ENCODE data around the gene PHLDA2. TPM values are rescaled to one million over a fixed set of nuclear protein-coding genes. Genes with fewer than 3 reads are reported as not detected.

PHLDA2 gene
- total RNA-seq, 1 donor from 2014 or later = 96.1 TPM

- no peak for DNase-seq (ENCODE audit: extremely low spot score, unreplicated experiment)
- Mint-ChIP-seq H3K4me1 (ENCODE audit: unreplicated experiment) (no peaks in the 10 kb centered on the region), H3K9me3 (ENCODE audit: unreplicated experiment) (no peaks in the 10 kb centered on the region), H3K36me3 (ENCODE audit: unreplicated experiment) (peaks cover 56% of the 10 kb centered on the region), H3K27me3 (ENCODE audit: unreplicated experiment) (no peaks in the 10 kb centered on the region), H3K4me3 (ENCODE audit: unreplicated experiment) (no peak overlapping the region), H3K27ac (ENCODE audit: unreplicated experiment) (no peak overlapping the region)
- no peak for TF ChIP-seq CTCF (IDR thresholded peaks at IDR 0.05)
Observed at GRCh38 chr11:2974272-2974671, 45.1 kb upstream of the PHLDA2 start.

GRCh38 chr11:2968341-2968900 is 39.2 kb upstream of the PHLDA2 start:
- DNase-seq (ENCODE audit: extremely low spot score, unreplicated experiment) = no peak
- H3K9me3 Mint-ChIP-seq (ENCODE audit: unreplicated experiment) = no peaks in the 10 kb centered on the region
- H3K36me3 Mint-ChIP-seq (ENCODE audit: unreplicated experiment) = peaks cover 75% of the 10 kb centered on the region

GRCh38 chr11:2964782-2965181 is 35.6 kb upstream of the PHLDA2 start:
- Mint-ChIP-seq H3K4me1 (ENCODE audit: unreplicated experiment) (peaks cover 6% of the 10 kb centered on the region), H3K36me3 (ENCODE audit: unreplicated experiment) (peaks cover 81% of the 10 kb centered on the region)
- no peak for DNase-seq (ENCODE audit: extremely low spot score, unreplicated experiment)

More at GRCh38 chr11:2968341-2968900, 39.2 kb upstream of the PHLDA2 start:
- Mint-ChIP-seq H3K4me1 (ENCODE audit: unreplicated experiment) (no peaks in the 10 kb centered on the region), H3K27me3 (ENCODE audit: unreplicated experiment) (no peaks in the 10 kb centered on the region), H3K4me3 (ENCODE audit: unreplicated experiment) (no peak overlapping the region), H3K27ac (ENCODE audit: unreplicated experiment) (no peak overlapping the region)
- no peak for TF ChIP-seq CTCF (IDR thresholded peaks at IDR 0.05)

GRCh38 chr11:2963761-2964160 is 34.5 kb upstream of the PHLDA2 start:
- H3K9me3 Mint-ChIP-seq (ENCODE audit: unreplicated experiment) = no peaks in the 10 kb centered on the region
- H3K4me1 Mint-ChIP-seq (ENCODE audit: unreplicated experiment) = peaks cover 6% of the 10 kb centered on the region
- TF ChIP-seq CTCF (IDR thresholded peaks at IDR 0.05) = no peak
- peaks cover 84% of the 10 kb centered on the region for H3K36me3 Mint-ChIP-seq (ENCODE audit: unreplicated experiment)
- DNase-seq (ENCODE audit: extremely low spot score, unreplicated experiment) = no peak
- H3K27me3 Mint-ChIP-seq (ENCODE audit: unreplicated experiment) = no peaks in the 10 kb centered on the region
- H3K4me3 Mint-ChIP-seq (ENCODE audit: unreplicated experiment) = no peak overlapping the region
- no peak overlapping the region for H3K27ac Mint-ChIP-seq (ENCODE audit: unreplicated experiment)

More at GRCh38 chr11:2964782-2965181, 35.6 kb upstream of the PHLDA2 start:
- H3K27me3 Mint-ChIP-seq (ENCODE audit: unreplicated experiment) = no peaks in the 10 kb centered on the region
- no peaks in the 10 kb centered on the region for H3K9me3 Mint-ChIP-seq (ENCODE audit: unreplicated experiment)
- H3K27ac Mint-ChIP-seq (ENCODE audit: unreplicated experiment) = no peak overlapping the region
- no peak for TF ChIP-seq CTCF (IDR thresholded peaks at IDR 0.05)
- H3K4me3 Mint-ChIP-seq (ENCODE audit: unreplicated experiment) = no peak overlapping the region

- Mint-ChIP-seq H3K9me3 (ENCODE audit: unreplicated experiment) (no peaks in the 10 kb centered on the region), H3K4me1 (ENCODE audit: unreplicated experiment) (peaks cover 6% of the 10 kb centered on the region), H3K36me3 (ENCODE audit: unreplicated experiment) (peaks cover 84% of the 10 kb centered on the region), H3K27ac (ENCODE audit: unreplicated experiment) (no peak overlapping the region), H3K27me3 (ENCODE audit: unreplicated experiment) (no peaks in the 10 kb centered on the region), H3K4me3 (ENCODE audit: unreplicated experiment) (no peak overlapping the region)
- no peak for TF ChIP-seq CTCF (IDR thresholded peaks at IDR 0.05)
- no peak for DNase-seq (ENCODE audit: extremely low spot score, unreplicated experiment)
Observed at GRCh38 chr11:2963112-2963754, 34.0 kb upstream of the PHLDA2 start.

Measured in osteocyte (in vitro differentiated cells).